ENCODE measurements around the gene ANTXR2.

Gene ANTXR2

DNA sequence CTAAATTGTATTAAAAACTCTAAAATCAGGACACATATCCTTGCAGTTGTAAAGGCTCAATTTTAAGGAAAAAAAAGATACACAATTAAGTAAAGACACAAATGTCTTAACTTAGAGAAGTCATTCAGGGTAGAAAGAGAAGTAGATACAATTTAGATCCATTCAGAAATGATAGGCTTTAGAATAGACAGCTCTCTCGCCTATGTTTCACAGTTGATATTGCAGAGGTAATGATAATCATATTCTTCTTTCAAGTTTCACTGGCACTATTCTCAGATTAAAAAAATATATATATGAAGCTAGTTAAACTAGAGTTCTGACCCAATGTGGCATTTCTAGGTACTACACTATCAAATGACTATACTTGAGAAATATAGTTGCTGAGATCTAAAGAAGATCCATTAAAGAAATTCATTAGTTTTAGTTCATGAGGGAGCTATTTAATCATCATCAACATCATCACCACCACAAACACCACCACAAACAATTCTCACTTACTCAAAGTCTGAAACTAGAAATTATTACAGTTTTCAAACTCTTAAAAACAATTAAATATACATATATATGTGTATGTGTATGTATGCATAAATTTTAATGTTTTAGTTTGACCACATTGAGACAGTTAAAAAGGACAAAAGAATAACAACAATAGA lies 93.1 kb downstream of the ANTXR2 start:
- DNase-seq: no peak

DNA sequence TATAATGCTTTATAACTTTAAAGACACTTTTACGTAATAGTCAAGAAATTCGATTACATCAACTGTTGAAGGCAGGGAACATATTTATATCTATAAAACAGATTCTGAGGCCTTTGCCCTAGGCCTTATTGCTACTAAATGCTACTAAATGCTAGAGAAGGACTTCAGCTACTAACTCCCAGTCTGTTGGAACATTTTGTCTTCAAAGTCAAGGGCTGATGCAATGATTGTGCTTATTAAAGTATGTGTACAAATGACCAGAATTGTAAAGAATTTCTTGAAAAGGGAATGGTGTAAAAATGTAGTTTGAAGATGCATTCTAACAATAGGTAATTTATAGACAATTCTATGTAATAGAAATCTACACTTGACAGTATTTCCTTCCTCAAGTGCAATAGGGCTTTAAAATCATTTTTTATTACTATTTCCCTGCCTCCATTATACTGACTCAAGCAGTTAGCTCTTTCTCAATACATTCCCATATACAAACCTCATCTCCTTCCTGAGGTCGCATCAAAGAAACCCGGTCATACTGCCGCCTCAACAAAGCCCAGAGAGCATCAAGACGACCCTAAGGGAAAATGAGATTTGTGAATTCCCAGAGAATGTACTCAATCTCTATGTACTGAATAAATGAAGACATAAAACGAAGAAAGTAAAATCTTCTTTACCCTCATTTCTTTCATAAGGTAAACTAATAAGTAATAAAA lies 95.7 kb downstream of the ANTXR2 start:
- DNase-seq: no peak

DNA sequence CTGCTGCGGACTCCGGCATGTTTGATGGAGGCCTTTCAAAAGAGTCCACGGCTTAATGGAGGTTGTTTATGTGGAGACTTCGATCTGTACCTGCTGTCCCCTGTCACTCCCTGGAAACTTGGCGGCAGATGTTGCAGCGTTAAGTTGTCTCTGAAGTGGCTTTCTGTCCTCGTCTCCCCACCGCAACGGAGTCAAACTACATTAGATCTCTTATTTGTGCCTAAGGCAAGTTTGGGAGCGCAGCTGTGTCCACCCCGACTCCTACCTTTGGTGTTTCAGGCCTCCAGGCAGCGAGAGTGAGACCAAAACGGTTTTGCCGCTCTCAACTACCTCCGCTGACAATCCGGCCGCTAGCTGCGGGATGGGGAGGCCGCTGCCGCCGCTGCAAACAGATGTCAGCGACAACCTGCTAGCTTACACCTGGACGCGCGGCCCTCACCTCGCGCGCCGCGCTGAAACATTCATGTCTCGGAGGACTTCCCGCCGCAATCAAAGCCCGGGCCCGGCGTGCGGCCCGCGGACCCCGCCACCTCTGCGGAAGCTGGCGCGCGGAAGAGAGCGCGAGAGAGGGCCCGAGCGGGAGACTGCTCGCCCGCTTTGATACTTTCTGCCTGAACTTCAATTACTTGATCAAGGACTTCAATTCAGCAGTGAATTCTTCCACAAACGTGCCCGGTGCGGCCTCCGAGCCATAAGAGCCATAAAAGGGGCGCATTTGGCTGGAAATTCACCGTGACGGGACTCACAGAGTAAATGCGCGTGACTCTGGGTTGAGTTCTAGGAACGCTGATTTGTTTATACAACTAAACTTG lies 108.4 kb downstream of the ANTXR2 start:
- no peak for DNase-seq

DNA sequence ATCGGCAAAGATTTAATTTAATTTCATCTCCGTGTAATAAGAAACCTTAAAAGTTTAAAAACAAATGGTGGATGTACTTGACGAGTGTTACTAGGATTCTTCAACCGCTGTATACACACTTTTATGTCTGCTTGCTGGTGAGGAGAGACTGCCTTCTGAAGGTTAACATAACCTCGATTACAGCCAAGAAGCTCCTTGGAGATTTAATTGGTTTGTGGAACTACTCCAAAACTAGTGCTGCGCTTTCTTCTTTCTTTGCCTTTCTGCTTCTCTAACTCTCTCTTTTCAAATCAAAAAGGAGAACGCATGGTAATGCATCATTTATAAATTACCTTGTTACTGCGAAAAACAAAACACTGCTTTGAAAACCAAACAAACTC lies 109.0 kb downstream of the ANTXR2 start:
- DNase-seq: no peak

DNA sequence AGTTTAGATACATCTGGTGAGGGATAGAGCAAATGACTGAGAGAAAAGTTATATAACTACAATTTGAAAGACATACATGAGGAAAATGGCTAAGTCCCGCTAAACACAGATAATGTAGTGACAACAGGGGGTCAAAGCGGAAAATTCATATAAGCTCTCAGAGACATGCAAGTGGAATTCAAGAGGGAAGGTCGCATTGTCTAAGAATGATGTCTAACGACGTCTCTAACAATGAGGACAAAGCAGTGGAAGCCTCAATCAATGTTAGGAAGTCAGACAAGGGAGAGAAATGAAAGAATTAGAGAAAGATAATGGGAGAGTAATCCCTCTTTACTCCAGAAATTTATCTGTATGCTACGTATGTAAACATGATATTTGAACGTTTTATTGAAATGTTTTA lies 113.4 kb downstream of the ANTXR2 start:
- DNase-seq: no peak

DNA sequence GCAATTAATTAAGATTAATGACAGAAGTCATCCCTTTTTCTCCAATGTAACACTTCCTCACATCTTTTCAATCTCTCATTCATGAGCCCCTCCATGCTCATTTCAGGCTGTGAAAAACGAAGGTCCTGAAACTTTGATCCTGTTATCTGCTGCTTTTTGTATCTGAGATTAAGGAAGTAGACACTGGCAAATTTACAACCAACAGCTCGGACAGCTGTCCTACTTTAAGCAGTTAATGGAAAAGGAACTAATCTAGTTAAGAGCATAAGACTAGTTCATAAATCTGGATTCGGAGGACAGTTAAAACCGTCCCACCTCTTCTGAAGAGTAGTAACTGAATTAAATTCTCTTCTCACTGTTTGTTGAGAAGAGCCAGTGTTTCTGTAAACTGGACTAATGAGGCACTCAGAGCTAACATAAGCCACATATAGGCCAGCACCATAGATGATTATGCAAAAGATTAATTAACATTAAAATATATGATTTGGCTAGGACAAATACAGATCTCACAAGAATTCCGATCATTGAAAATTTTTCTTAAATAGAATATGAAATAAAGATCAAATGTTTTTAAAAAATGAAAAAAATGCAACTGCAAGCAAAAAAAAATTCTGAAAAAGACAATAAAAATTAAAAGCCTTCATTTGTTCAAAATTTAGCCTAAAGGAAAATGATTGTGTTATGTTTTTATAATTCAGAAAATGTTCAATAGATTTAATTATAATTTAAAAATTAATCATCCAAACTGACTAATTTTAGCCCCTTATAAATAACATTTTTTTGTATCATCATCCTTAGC lies 114.4 kb downstream of the ANTXR2 start:
- DNase-seq: no peak

DNA sequence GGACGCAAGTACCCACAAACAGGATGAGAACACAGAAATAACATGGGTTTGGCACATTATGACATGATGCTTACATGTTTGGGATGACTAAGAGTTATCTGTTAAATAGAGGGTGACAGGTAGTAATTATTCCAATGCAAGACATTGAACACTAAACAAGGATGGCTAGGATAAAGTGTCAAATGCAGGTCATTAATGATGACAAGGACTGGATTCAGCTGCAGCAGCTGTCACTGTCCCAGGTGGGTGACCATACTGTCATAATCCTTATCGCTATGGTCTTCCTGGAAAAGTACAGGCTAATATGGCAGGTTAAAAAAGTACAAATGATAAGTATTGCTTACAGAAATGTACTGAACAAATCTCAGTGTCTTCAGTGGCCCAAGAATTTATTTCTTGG lies 123.9 kb downstream of the ANTXR2 start:
- DNase-seq: no peak

DNA sequence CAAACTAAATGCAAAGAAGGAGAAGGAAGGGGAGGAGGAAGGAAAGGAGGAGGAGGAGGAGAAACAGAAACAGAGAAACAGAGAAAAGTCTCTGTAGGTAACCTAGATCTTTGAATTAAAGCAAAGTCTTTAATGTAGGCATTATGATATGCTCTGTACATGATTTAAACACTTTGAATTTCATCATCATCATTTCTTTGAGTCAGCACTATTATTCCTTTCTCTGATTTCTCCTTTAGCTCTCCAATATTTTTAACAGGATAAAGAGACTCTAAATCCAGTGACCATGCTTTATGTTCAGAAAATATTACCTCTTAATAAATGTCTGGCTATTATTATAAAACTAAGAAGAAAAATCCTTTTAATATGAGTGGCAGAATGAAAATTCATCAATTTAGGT lies 124.3 kb downstream of the ANTXR2 start:
- no peak for DNase-seq

DNA sequence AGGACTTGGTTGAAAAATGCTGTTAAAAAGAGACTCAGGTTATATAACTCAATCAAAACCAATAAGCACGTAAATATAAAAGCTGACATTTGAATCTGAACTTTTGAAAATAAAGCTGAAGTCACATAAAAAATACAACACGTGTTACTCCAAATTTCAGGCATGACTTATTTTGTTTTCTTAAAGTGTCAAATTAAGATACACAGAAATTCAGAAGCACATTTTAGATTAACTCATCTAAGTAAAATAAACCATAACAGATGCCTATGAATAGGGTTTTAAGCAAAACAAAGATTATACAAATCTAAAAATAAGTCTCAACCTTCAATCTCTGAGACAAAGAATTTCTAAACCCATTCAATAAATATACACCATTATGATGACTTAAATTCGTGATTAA lies 124.8 kb downstream of the ANTXR2 start:
- no peak for DNase-seq

DNA sequence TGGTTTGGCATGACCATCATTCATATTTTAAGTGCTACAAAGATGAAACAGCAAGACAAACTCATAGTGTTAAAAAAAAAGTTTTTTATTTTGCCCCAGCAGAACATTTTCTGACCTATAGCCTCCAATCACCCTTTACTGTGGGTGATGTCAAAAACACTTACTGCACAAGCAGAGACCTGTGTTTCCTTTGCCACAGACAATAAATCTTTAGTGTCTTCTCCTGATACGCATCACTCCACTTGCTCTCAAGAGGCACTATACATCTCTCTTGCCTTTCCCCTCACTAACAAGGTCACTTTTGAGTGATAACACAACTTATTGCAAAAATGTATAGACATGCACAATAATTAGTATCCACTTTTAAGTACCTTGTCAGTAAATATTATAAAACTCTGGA lies 125.6 kb downstream of the ANTXR2 start:
- no peak for DNase-seq

DNA sequence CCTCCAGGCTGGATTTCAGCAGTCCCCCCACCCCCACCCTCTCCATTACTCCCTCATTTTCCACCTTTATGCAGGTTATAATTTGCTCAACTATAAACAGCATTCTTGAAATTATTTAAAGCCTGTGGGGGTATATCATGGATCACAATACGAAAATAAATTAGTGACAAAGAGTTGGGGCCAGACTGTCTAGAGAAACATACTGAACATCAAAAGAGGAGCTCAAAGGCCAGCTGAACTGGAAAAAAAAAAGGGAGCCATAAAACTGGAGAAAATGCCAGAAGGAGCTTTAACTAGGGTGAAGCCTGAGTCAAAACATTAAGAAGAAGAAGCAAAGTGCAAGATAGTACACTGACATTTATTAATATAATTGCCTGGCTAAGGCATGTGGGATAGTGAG lies 137.8 kb downstream of the ANTXR2 start:
- no peak for DNase-seq

DNA sequence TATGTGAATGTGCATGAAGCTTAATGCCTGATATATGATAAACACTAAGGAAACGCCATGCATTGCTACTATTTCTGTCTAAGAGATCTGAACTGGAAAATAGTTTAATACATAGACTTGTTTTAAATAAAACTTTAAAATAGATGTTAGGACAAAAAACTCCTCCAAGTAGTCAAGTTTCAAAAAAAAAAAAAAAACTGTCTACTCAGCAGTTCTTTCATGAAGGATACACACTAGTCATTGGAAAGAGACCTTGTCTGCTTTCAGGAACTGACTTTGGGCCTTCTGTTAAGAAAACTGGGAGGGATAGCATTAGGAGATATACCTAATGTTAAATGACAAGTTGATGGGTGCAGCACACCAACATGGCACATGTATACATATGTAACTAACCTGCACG lies 138.4 kb downstream of the ANTXR2 start:
- DNase-seq: no peak

DNA sequence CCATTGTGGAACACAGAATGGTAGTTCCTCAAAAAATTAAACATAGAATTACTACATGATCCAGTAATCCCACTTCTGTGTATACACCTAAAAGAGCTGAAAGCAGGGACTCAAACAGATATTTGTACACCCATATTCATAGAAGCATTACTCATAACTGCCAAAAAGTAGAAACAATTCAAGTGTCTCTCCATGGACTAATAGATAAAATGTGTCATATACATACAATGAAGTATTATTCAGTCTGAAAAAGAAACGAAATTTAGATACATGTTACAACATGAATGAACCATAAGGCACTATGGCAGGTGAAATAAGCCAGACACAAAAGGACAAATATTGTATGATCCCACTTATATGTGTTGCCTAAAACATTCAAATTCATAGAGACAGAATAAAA lies 145.1 kb downstream of the ANTXR2 start:
- no peak for DNase-seq

DNA sequence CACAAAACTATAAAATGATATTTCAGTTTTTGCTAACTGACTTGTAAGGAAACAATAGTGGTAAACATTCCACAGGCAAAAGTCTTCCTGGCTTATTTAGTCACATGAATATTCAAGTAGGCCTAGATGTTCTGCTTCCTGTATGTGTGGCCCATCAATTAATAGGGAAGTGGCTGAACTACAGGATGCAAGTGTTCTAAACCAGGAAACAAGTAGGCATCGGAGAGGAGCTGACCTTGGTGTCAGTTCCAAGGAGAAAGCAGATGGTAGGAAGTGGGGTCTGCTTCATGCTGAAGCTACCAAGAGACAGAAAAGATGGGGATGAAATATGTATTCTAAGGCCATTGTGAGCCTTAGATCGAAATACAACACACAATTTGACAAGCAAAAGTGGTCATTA lies 149.7 kb downstream of the ANTXR2 start:
- no peak for DNase-seq

DNA sequence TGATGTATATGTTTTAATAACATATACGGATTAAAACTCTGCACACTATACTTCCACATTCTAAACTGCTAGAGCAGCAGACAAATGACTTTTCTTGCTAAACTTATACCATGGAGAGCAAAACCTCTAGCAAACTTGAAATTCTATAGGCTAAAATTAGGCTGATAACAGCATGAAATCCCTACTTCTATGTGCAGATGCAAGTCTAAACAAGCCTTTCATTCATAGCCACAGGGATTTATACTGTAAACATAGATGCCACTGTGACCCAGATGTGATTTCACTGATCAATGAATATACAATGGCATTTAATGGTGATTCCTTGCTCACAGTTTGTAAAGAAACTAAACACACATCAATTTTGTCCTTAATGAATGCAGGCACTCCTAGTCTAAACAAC lies 151.0 kb downstream of the ANTXR2 start:
- DNase-seq: no peak

DNA sequence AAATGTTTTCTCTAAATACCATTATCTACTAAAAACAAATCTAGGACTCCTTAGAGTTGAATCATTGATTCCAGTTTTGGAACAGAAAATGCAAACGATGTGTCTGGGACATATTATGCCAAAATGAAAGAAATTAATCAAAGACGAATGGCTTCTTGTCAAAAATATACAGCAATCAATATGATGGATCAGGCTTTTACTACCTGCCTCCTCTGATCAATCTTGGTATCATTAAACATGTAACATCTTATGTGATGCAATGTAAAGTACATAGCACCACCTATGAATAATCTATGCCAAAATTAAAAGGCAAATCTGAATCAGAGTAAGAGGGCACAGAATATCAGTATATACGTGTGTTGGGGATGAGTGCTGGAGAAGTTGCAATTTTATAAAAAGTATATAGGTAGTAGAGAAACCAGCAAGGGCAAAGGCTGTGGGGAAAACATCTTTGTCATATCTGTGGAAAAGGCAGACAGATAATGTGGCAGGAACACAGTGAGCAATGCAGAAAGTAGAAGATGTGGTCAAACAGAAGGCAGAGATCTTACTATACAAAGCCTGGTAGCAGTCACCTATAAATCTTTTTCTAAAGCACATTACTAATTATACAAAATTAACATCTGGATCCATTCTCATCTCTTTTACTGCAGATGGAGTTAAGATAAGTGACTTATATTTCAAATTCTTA lies 152.7 kb downstream of the ANTXR2 start:
- DNase-seq: no peak

DNA sequence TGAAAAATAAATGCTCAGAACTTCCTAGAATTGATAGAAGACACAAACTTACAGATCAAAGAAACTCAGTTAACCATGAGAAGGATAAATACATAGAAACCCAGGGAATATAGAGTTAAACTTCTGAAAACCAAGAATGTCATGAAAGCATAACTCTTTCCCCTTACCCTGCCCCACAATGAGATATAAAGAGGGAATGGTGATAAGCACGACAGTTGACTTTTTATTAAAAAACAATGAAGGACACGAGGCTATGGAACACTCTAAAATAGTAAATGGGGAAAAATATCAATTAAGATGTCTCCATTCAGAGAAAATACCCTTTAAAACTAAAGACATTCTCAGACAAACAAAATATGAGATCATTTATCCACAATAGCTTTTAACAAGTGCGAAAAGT lies 154.7 kb downstream of the ANTXR2 start:
- no peak for DNase-seq

DNA sequence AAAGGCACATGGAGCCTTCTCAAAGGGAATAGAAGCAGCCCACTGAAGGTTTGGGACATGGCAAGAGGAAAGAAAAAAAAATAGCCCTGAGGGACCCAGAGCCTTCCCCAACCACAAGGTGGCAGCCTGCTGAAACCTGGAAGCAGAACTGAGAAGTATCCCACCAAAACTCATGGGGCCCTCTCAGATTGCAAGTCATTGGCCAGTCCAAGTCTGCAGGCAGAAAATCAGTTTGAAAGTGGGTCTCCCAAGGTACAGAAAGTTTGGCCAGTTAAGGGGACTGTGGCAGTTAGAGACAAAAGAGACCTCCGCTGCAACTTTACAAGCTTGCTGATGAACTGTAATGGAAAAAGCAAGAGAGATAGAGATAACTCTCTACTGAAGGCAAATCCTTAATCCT lies 155.8 kb downstream of the ANTXR2 start:
- DNase-seq: no peak

DNA sequence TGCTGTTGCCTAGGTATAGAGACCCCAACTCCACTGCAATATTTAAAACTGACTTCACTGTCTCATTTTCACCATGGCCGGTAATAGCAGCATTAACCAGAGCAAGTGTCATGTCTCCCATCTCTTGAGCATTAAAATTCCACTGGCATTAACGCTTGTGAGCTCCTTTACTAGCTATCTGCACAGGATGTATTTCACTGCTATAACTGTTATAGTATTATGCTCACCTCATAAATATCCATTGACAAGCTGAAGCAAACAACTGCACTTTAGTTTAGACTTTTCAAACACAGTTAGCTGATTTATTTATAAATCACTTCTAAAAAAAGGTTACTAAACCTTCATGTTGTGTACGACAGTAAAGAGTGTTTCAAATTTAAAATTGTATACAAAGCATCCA lies 157.8 kb downstream of the ANTXR2 start:
- DNase-seq: no peak

DNA sequence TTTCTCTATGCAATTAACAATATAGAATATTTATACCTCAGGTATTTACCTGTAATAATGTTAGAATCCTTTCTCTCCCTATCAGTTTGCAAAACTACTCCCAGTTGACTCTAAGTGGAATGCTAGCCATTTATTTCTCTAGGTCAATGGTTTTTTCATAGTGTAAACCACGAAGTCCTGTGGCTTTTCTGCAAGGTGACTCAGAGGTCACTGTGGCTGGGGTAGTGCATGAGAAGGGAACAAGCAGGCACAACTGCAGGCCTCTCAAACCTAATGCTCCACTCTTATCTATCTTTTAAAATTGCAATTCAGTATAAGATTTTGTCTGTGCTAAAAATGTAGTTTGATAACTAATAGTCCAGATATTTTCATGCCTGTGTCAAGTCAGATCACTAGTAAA lies 159.4 kb downstream of the ANTXR2 start:
- no peak for DNase-seq

DNA sequence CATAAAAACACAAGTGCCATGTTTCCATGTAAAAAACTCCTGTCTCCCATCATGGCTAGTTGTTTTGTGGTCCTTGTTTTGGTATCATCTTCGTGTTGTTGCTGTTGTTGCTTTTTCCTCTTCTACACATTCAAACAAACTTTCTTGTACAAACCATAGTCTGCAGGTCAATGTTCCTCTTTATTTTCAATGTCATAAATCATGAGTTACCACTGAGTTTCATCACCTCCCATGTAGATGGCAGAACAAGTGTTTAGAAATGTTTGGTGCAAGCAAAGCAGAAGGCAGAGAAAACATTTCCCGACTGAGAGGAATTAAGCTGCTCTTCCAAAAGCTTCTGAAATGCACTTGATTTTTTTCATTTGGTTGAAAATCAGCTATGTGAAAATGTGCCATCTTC lies 166.0 kb downstream of the ANTXR2 start:
- no peak for DNase-seq

DNA sequence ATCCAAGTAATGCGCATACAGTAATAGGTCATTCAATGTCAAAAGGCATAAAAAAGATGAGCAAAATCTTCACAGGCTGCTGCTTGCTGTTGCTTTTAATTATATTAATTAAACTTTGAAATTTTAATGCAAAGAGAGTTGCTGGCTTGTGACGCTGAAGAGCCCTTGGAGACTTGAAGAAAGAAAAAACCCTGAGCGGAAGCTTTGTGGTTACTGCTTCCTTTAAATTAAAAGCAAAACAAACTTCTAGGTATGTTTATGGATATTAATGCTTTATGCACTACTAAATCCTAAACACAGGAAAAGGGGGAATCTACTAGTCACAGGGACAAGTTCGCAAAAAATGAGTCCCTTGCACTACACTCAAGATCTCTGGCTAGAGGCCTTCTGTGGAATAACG lies 166.7 kb downstream of the ANTXR2 start:
- no peak for DNase-seq

DNA sequence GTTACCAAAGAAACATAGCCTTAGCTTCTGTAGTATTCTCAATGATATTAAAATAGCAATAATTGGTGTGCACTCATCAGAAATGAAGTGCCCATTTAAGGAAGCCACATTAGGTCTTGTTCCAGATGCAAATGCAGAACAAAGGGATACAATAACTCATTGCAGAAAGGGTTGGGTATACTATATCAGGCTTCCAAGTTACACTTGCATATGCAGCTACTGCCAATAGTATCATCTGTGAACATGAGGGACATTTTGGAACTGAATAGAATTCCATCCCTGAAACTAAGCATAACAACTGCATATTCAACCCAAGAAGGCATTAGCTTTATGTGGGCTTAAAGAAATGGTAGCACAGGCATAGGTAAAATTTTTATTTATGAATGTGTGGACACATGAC lies 167.8 kb downstream of the ANTXR2 start:
- DNase-seq: no peak
